Loucy (cell line): ENCODE measurements around the gene RITA1.

Experiments used
- CTCF ChIP-seq: fragments of 200-600 bp; sonication (generic); conservative IDR thresholded peaks from 2 replicates; pipeline ENCODE4 v1.5.1; 2014; ENCODE audit warnings: mild to moderate bottlenecking, antibody characterized with exemption, low read length
- EZH2phosphoT487 ChIP-seq: fragments of 200-600 bp; IDR thresholded peaks from 2 replicates; pipeline ENCODE4 v1.6.1; 2018; ENCODE audit warnings: antibody characterized with exemption, mild to moderate bottlenecking, moderate library complexity, borderline replicate concordance

DNA sequence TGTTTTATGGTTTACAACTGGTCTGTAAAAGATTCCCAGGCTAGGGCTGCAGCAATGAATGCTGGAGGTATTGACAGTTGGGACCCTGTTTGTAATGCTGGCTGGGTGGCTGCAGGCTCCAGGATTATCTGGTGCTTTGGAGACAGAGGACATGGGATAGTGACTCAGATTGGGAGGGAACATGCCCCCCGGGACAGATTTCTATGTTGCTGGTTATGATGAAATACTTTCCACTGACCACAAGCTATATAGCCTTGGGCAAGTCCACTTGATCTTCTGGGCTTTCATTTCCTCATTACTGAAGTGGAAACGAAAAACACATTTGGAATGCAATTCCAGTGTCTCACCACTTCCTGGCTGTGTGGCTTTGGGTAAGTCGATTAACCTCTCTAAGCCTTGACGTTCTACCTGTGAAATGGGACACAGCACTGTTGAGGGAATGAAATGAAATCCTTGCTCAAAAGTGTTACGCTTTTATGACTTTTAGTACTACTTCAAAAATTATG is 29.4 kb downstream of the RITA1 start:
- no peak for TF ChIP-seq EZH2phosphoT487
- no peak for TF ChIP-seq CTCF
